HepG2 (cell line): ENCODE measurements around the gene SART1. TPM values are rescaled to one million over a fixed set of nuclear protein-coding genes. Genes with fewer than 3 reads are reported as not detected.

Source experiments
- JDP2 ChIP-seq: sonication (generic); formaldehyde crosslinking; IDR thresholded peaks from 2 replicates; pipeline ENCODE4 v1.8.1; 2022; ENCODE audit warnings: missing genetic modification reagents, borderline replicate concordance
- NR2F6 ChIP-seq, 2 experiments: IDR thresholded peaks; 2 replicates each; pipeline ENCODE4 v1.6.1; 2016; ENCODE audit warnings: antibody characterized with exemption in 1 of 2, mild to moderate bottlenecking in 1 of 2
- TBL1XR1 ChIP-seq: fragments of 150-350 bp; IDR thresholded peaks from 2 replicates; pipeline ENCODE4 v1.6.1; 2014; ENCODE audit warnings: borderline replicate concordance, low read length; ENCODE audit not compliant: partially characterized antibody
- ZMYM4 ChIP-seq: sonication (generic); formaldehyde crosslinking; IDR thresholded peaks from 2 replicates; pipeline ENCODE4 v1.8.1; 2023; ENCODE audit warnings: mild to moderate bottlenecking, missing genetic modification reagents
- ZNF382 ChIP-seq: sonication (generic); formaldehyde crosslinking; IDR thresholded peaks from 2 replicates; pipeline ENCODE4 v1.5.0; 2020; ENCODE audit warnings: missing genetic modification reagents, mild to moderate bottlenecking, borderline replicate concordance
- ZNF510 ChIP-seq: sonication (generic); formaldehyde crosslinking; IDR thresholded peaks from 2 replicates; pipeline ENCODE4 v1.4.0; 2020; ENCODE audit warnings: low read depth, mild to moderate bottlenecking, missing genetic modification reagents
- ZNF75D ChIP-seq: sonication (generic); formaldehyde crosslinking; IDR thresholded peaks from 2 replicates; pipeline ENCODE4 v1.8.1; 2023; ENCODE audit warnings: missing genetic modification reagents, mild to moderate bottlenecking, borderline replicate concordance
- ZSCAN30 ChIP-seq: sonication (generic); formaldehyde crosslinking; IDR thresholded peaks from 2 replicates; pipeline ENCODE4 v1.5.0; 2020; ENCODE audit warnings: mild to moderate bottlenecking, missing genetic modification reagents
- polyA plus RNA-seq, 8 experiments: library from polyadenylated mRNA; depleted of rRNA in 3 of 8; stranded (reverse) in 7 of 8; unstranded in 1 of 8; fragments of >200 nt; fragmentation: Illumina TruSeq in 4 of 8; extraction: Trizol in 4 of 8; gene quantifications; 2 replicates each; pipeline versions ENCODE4 v1.2.1 to v1.2.3, GENCODE V29; 2011 to 2016; ENCODE audit warnings: low read depth in 4 of 8, missing spikeins in 1 of 8, mixed read lengths in 1 of 8; ENCODE audit not compliant: insufficient read depth in 1 of 8
- total RNA-seq, 5 experiments: library from RNA; depleted of rRNA; stranded (reverse); fragments of >200 nt; fragmentation: Illumina TruSeq; extraction: Trizol; gene quantifications; 2 replicates each; pipeline ENCODE4 v1.2.3, GENCODE V29; 2016; ENCODE audit warnings: low read depth in 1 of 5
- TF ChIP-seq, protein P1 (sequence below), 2 experiments: fragments of 450-650 bp in 1 of 2; sonication (generic) in 1 of 2; formaldehyde crosslinking in 1 of 2; IDR thresholded peaks; 2 replicates each; pipeline versions ENCODE4 v1.6.1 to v1.8.0; 2016 to 2022; ENCODE audit warnings: antibody characterized with exemption in 1 of 2, mild to moderate bottlenecking in 1 of 2, missing genetic modification reagents in 1 of 2
- TF ChIP-seq, protein P2 (sequence below): sonication (generic); formaldehyde crosslinking; conservative IDR thresholded peaks from 2 replicates; pipeline ENCODE4 v1.8.0; 2022; ENCODE audit warnings: mild to moderate bottlenecking, moderate library complexity, missing genetic modification reagents
- TF ChIP-seq, protein P3 (sequence below): sonication (generic); formaldehyde crosslinking; IDR thresholded peaks from 2 replicates; pipeline ENCODE4 v1.5.1; 2020; ENCODE audit warnings: missing genetic modification reagents, mild to moderate bottlenecking, borderline replicate concordance
- TF ChIP-seq, protein P4 (sequence below): sonication (generic); formaldehyde crosslinking; IDR thresholded peaks from 2 replicates; pipeline ENCODE4 v1.5.1; 2020; ENCODE audit warnings: missing genetic modification reagents, mild to moderate bottlenecking, borderline replicate concordance

The SART1 gene
- total and polyA plus RNA-seq, 2 of the 13 experiments (the other 11 are each of a cell fraction or from before 2014, with no cell fraction given) = 11.3 to 22.5 TPM

DNA sequence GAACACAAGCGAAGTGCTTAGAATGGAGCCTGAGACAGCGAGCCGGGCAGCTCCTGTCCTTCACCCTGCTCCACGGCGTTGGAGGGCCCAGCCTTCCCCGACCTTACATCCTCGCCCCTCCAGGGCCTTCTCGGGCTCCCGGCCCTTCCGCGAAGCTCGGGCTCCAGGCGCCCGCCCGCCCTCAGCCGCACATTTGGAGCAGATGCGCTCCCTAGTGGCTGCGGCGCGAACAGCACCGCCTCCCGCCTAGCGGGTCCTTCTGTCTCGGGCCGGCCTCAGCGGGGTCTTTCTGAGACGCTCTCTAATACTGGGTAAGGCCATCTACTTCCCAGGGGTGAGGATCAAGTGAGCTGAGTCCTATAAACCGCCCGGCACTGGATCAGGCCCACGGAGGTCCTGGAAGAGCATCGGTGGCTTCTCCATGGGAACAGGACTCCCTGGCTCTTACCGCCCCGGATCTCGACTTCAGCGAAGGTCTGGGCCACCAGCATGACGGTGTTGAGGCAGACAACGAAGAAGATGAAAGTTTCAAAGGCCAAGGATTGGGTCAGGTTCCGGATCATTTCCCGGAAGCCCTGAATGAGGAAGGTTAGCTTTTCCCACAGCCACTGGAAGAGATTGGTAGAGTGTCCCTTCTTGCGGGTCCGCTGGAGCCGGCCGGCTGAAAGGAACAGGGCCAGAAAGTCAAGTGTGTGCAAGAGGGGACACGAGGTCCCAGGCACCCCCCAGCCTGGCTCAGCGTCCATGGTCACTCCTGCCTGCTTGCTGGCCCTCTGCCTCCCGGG is 61.1 kb downstream of the SART1 start (continued):
- TF ChIP-seq, protein P1, sequence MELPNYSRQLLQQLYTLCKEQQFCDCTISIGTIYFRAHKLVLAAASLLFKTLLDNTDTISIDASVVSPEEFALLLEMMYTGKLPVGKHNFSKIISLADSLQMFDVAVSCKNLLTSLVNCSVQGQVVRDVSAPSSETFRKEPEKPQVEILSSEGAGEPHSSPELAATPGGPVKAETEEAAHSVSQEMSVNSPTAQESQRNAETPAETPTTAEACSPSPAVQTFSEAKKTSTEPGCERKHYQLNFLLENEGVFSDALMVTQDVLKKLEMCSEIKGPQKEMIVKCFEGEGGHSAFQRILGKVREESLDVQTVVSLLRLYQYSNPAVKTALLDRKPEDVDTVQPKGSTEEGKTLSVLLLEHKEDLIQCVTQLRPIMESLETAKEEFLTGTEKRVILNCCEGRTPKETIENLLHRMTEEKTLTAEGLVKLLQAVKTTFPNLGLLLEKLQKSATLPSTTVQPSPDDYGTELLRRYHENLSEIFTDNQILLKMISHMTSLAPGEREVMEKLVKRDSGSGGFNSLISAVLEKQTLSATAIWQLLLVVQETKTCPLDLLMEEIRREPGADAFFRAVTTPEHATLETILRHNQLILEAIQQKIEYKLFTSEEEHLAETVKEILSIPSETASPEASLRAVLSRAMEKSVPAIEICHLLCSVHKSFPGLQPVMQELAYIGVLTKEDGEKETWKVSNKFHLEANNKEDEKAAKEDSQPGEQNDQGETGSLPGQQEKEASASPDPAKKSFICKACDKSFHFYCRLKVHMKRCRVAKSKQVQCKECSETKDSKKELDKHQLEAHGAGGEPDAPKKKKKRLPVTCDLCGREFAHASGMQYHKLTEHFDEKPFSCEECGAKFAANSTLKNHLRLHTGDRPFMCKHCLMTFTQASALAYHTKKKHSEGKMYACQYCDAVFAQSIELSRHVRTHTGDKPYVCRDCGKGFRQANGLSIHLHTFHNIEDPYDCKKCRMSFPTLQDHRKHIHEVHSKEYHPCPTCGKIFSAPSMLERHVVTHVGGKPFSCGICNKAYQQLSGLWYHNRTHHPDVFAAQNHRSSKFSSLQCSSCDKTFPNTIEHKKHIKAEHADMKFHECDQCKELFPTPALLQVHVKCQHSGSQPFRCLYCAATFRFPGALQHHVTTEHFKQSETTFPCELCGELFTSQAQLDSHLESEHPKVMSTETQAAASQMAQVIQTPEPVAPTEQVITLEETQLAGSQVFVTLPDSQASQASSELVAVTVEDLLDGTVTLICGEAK (IDR thresholded peaks at IDR 0.05) = no peak
- TF ChIP-seq, protein P1 (CRISPR knock-in tag; IDR thresholded peaks at IDR 0.05) = no peak
- TF ChIP-seq JDP2 (CRISPR knock-in tag) (no peak), ZNF75D (CRISPR knock-in tag) (no peak), TBL1XR1 (no peak), ZSCAN30 (no peak), ZMYM4 (CRISPR knock-in tag) (no peak), ZNF382 (CRISPR knock-in tag) (no peak), NR2F6 (IDR thresholded peaks at IDR 0.05) (no peak), NR2F6 (CRISPR knock-in tag; IDR thresholded peaks at IDR 0.05) (no peak), ZNF510 (no peak)
- TF ChIP-seq, protein P2, sequence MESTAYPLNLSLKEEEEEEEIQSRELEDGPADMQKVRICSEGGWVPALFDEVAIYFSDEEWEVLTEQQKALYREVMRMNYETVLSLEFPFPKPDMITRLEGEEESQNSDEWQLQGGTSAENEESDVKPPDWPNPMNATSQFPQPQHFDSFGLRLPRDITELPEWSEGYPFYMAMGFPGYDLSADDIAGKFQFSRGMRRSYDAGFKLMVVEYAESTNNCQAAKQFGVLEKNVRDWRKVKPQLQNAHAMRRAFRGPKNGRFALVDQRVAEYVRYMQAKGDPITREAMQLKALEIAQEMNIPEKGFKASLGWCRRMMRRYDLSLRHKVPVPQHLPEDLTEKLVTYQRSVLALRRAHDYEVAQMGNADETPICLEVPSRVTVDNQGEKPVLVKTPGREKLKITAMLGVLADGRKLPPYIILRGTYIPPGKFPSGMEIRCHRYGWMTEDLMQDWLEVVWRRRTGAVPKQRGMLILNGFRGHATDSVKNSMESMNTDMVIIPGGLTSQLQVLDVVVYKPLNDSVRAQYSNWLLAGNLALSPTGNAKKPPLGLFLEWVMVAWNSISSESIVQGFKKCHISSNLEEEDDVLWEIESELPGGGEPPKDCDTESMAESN (CRISPR knock-in tag) = no peak
- TF ChIP-seq, protein P3, sequence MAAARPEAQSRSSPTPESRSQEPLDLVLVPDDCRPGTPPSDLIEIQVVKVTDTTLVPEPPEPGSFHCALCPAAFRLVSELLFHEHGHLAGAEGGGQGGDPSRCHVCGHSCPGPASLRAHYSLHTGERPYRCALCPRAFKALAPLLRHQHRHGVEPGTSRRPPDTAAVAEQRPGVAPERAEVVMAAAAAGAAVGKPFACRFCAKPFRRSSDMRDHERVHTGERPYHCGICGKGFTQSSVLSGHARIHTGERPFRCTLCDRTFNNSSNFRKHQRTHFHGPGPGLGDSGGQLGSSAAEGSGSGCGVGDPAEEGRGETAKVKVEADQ (CRISPR knock-in tag) = peak; percentile 64; the same call in 1 of the 2 replicates
- TF ChIP-seq, protein P4, sequence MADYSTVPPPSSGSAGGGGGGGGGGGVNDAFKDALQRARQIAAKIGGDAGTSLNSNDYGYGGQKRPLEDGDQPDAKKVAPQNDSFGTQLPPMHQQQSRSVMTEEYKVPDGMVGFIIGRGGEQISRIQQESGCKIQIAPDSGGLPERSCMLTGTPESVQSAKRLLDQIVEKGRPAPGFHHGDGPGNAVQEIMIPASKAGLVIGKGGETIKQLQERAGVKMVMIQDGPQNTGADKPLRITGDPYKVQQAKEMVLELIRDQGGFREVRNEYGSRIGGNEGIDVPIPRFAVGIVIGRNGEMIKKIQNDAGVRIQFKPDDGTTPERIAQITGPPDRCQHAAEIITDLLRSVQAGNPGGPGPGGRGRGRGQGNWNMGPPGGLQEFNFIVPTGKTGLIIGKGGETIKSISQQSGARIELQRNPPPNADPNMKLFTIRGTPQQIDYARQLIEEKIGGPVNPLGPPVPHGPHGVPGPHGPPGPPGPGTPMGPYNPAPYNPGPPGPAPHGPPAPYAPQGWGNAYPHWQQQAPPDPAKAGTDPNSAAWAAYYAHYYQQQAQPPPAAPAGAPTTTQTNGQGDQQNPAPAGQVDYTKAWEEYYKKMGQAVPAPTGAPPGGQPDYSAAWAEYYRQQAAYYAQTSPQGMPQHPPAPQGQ = no peak
